Hematopoietic multipotent progenitor cell treated with erythropoietin and hydrocortisone succinate and interleukin-3 and kit ligand, for 4 days (in vitro differentiated cells): ENCODE measurements around the gene NR3C2.

Experiments used
- DNase-seq: peaks from one replicate; pipeline ENCODE4 v3.0.0-alpha.2; 2015

The NR3C2 gene

GRCh38 chr4:148154769-148155168 is 287.4 kb downstream of the NR3C2 start:
- no peak for DNase-seq

GRCh38 chr4:148152868-148153625 is 289.2 kb downstream of the NR3C2 start:
- peak; percentile 7 for DNase-seq

GRCh38 chr4:148151806-148152205 is 290.4 kb downstream of the NR3C2 start:
- no peak for DNase-seq

DNA sequence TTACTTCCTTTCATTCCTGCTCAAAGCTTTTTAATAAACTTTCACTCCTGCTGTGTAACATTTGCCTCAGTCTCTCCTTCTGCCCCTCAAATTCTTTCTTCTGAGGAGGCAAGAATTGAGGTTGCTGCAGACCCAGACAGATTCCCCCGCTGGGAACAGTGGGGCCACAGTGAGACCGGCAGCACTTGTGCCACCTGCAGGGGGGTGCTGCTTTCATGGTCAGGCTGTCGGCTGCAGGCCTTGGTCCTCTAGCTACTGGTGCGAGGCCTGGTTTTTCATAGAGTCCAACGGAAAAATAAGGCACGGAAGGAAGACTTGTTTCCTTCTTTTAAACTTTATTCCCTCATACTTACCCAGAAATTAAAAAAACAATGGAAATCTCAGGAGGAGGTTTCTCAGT is 296.7 kb downstream of the NR3C2 start:
- DNase-seq = no peak

DNA sequence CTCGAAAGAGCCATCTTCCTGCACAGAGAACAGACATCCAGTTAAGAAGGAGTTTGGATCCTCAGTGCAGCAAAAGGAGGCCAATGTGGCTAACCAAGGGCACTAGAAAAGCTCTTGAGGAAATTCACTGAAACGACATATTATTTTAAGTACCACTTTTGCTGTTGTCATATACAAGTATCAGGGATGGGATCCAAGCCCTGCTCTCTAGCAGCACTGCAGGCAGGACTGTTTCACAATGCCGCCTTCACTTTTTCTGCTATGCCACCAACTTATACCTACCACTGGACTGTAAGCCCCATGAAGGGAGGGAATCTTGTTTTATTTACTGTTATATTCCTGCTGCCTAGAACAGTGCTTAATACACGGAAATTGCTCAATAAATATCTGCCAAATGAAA is 299.0 kb downstream of the NR3C2 start:
- DNase-seq = no peak

- DNase-seq = no peak
Measured at GRCh38 chr4:148141501-148141900, 300.7 kb downstream of the NR3C2 start.

- DNase-seq = no peak
Measured at GRCh38 chr4:148126825-148127224, 315.4 kb downstream of the NR3C2 start.

- DNase-seq = no peak
Measured at GRCh38 chr4:148124512-148124911, 317.7 kb downstream of the NR3C2 start.

GRCh38 chr4:148123161-148123560 is 319.1 kb downstream of the NR3C2 start:
- DNase-seq = peak; percentile 58

DNA sequence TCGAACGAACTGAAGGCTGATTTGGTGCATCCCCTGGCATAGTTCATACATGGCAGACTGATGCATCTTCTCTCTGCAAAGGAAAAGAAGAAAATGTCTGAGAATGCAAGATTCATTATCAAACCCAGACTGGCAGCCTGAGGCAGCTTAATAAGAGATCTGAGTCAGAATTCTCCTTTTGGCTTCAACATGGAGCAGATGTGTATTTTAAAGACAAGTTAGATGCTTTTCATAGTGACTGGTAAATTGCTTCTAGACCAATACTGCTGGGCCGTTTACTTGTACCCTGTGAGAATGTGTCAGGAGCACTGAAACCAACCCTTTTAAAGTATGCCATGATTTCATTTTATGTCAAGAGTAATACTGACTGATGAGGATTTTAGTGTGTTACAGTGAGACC is 322.0 kb downstream of the NR3C2 start:
- DNase-seq = no peak

GRCh38 chr4:148118633-148119032 is 323.6 kb downstream of the NR3C2 start:
- no peak for DNase-seq

GRCh38 chr4:148118179-148118578 is 324.0 kb downstream of the NR3C2 start:
- no peak for DNase-seq

DNA sequence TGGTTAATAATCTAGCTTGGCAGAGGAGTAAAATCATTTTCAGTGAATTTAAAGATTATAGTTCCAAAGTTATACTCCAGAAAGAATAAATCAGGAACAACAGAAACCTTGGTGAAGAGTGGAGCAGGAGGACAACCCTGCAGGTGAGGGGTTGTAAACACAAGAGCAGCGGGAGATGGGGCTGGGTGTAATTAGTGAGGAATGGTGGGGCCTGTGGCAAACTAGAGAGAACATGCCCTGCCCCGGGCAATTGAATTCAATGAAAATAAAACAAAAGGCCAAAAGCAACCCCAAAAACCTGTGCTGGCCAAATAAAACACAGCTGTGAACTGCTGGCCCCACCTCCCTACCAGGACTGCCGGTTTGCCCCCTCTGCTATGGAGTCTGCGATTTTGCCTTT is 325.2 kb downstream of the NR3C2 start:
- no peak for DNase-seq

GRCh38 chr4:148116264-148116663 is 325.9 kb downstream of the NR3C2 start:
- peak; percentile 68 for DNase-seq

GRCh38 chr4:148114436-148114835 is 327.8 kb downstream of the NR3C2 start:
- no peak for DNase-seq

- DNase-seq = peak; percentile 15
Measured at GRCh38 chr4:148112231-148112982, 329.8 kb downstream of the NR3C2 start.

DNA sequence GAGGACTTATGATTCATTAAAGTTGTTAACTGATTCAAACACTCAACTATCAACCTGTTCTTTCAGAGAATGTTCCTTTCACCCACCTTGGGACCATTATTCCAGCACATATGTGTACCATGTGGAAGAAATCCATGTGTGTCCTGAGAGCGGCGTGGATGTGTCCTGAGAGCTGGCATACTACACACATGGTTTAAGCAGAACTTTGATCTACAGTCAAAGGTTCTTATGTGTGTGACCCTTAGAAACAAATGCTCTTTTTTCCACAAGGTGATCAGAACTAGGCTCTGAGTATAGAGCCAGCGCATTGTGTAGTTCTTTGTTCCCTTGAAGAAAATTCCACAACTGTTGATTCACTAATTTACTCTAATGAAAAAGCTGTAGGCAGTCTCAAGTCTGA is 332.0 kb downstream of the NR3C2 start:
- no peak for DNase-seq

DNA sequence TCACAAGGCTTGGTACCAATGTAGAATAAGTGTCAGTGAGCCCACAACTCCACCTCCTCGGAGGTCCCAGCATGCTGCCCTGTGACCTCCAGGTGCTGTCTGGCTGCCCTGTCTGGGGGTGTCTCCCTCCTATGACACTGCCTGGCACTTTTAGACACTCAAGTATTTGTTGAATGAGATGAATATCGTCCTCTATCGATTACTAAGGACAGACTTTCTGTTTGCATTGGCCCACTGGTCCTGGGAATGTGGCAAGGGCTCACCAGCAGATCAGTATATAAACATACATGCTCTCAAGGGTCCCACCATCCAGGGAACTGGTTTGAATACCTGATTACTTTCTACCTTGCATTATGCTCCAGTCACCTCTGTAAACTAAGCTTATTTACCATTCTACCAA is 333.0 kb downstream of the NR3C2 start:
- DNase-seq = no peak

DNA sequence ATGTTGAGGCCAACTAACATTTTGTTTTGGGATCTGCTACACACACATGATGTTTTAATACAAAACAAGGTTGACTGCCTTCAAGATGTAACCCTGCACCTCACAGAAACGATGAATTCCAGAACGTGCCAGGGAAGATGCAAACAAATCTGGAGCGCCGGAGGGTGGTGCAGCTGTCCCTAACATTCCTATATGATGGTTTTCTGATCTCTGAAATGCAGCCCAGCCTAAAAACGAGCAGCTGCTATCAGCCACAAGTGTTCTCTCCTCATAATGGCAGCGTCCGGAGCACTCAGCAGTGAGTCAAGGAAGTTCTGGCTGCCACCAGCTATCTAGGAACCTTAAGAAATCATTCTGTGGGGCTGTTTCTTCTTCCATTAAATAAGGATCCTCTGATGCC is 333.4 kb downstream of the NR3C2 start:
- no peak for DNase-seq

- no peak for DNase-seq
Measured at GRCh38 chr4:148103597-148104355, 338.4 kb downstream of the NR3C2 start.

DNA sequence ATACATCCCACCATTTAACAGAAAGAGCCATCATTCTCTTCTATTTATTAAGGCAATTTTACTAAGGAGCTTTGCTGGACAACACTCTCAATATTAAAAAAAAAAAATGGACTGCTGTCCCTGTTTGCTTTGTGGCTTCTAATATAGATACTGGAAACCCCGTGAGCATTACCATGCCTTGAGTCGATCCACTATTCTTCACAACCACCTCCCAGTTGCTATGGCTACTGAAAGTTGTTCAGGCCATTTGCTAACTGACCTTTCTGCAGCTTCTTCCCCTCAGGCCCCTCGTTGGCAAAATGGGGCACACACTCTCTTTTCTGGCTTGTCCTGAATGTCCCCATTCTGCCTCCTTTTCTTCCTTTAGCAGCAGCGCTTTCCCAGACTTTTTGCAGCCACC is 340.4 kb downstream of the NR3C2 start:
- no peak for DNase-seq

DNA sequence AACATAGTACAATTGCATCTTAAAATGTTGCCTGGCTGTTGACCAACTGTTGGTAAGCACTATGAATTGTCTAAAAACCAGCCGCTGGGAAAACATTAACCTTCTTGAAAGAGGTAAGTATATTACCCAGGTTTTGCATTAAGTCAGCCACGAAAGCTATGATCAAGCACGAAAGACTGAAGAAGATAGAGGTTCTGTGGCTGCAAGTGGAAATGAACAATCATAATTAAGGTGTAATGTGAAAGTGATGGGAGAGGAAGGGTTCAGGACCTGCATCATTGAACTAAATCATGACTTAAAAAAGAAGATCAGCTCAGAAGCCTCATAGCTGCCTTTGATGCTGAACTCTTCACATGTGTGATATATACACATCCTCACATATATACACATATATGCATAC is 341.0 kb downstream of the NR3C2 start:
- DNase-seq = no peak

DNA sequence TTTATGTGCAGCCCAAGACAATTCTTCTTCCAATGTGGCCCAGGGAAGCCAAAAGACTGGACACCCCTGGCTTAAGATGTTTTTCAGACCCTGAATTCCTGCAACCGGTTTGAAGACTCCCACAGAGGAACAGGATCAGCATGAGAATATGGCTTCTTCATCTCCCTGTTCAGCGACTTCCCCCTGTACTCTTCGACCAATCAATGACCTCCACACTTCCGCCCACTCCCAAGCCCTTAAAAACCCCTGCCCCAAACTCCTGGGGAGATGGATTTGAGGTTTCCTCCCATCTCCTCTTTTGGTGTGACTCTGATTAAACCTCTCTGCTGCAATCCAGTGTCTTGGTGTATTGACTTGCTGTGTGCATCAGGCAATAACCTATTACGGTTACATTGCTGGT is 344.4 kb downstream of the NR3C2 start:
- DNase-seq = no peak
